ENCODE results near the gene LAMA3. TPM values are rescaled to one million over a fixed set of nuclear protein-coding genes. Genes with fewer than 3 reads are reported as not detected.

Gene LAMA3
- total RNA-seq, 4 donors from 2014 or later: 46.3 to 80.6 (median 67.1) TPM

DNA sequence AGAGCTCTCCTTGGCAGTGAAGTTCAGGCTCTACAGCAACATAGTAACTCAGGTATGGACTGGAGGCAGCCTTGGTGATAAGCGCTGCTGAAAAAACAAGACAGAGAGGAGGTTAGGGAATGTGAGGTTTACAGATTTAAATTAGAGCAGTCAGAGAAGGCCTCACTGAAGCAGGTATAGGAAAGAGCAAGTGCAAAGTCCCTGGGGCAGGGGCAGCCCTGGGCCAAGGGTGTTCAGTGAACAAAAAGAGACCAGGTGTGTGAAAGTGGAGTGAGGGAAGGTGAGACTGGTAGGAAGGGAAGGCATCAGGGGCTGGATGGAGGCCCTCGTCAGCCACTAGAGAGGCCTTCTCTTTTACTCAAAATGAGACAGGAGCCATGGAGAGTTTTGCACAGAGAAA is 89.6 kb downstream of the LAMA3 start:
- TF ChIP-seq CTCF (IDR thresholded peaks at IDR 0.05): no peak
- TF ChIP-seq EP300 (IDR thresholded peaks at IDR 0.05): no peak
- no peak for TF ChIP-seq POLR2A (IDR thresholded peaks at IDR 0.05)
- Histone ChIP-seq H3K4me3 (no peak overlapping the region), H3K27me3 (no peaks in the 10 kb centered on the region), H3K4me1 (peaks cover 0 to 12% (median 4%) of the 10 kb centered on the region in 4 donors), H3K36me3 (peaks cover 0 to 6% (median 0%) of the 10 kb centered on the region in 3 donors), H3K9me3 (no peaks in the 10 kb centered on the region), H3K27ac (peak overlapping the region in 3 of 4 donors; percentile 21 to 63 (median 57))
- DNase-seq (ENCODE audit: low spot score in 2 of 2): no peak
- WGBS, 2 donors: 92 to 98% methylated on average over 2 of the region's 2 CpGs

- WGBS, 2 donors: 29 to 38% methylated on average over 5 of the region's 5 CpGs
- Histone ChIP-seq H3K27me3 (no peaks in the 10 kb centered on the region), H3K9me3 (no peaks in the 10 kb centered on the region), H3K4me1 (peaks cover 0 to 12% (median 4%) of the 10 kb centered on the region in 4 donors), H3K4me3 (no peak overlapping the region), H3K27ac (peak overlapping the region in 2 of 4 donors; percentile 57 to 63), H3K36me3 (peaks cover 0 to 15% (median 0%) of the 10 kb centered on the region in 3 donors)
- no peak for DNase-seq (ENCODE audit: low spot score in 2 of 2)
- no peak for TF ChIP-seq POLR2A (IDR thresholded peaks at IDR 0.05)
- no peak for TF ChIP-seq EP300 (IDR thresholded peaks at IDR 0.05)
- TF ChIP-seq CTCF (IDR thresholded peaks at IDR 0.05): no peak
These were observed 90.5 kb downstream of the LAMA3 start for GRCh38 chr18:23779696-23780303.

DNA sequence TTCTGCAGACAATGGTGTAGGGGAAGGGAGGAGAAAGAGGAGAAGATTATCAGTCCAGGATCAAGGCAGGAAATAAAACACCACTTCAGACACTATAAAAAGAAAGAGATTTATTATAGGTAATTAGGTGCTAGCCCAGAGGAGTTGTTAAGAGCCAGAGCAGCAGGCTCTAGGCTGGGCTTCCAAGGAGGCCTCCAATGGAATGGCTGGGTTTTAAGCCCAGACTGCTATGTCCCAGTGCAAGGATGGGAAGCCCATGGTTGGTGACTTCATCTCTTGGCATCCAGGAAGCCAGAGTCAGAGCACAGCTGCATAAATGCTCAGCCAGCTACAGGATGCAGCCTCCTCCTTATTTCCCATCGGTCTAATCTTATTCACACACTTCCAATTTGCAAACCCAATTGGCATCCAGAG is 95.6 kb downstream of the LAMA3 start:
- no peak overlapping the region for H3K27ac ChIP-seq
- H3K4me3 ChIP-seq: no peak overlapping the region
- H3K4me1 ChIP-seq: peaks cover 0 to 4% (median 1%) of the 10 kb centered on the region in 4 donors
- no peak for DNase-seq (ENCODE audit: low spot score in 2 of 2)
- H3K27me3 ChIP-seq: no peaks in the 10 kb centered on the region
- WGBS, 2 donors: 35 to 38% methylated on average over 1 of the region's 1 CpG
- TF ChIP-seq CTCF (IDR thresholded peaks at IDR 0.05): no peak
- TF ChIP-seq EP300 (IDR thresholded peaks at IDR 0.05): no peak
- TF ChIP-seq POLR2A (IDR thresholded peaks at IDR 0.05): no peak
- peaks cover 0 to 40% (median 0%) of the 10 kb centered on the region in 3 donors for H3K36me3 ChIP-seq
- peaks cover 0 to 16% (median 0%) of the 10 kb centered on the region in 4 donors for H3K9me3 ChIP-seq

DNA sequence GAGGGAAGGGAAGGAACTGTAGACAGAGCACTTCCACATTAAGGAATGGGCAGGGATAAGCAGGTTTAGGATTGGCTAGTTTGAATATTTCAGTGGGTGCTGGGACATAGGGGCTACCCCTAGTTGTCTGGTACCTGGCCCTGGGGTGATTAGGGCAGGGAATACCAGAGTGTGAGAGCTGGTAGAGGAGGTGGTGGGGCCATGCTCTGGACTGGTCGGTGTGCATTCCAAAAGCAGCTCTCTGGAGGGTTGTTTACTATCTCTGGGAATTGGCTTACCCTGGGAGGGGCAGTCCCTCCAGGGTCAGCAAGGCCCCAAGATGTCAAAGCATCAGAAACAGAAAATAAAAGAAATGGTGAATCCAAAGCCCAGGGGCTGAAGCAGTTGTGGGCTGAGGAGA is 103.8 kb downstream of the LAMA3 start:
- no peak for TF ChIP-seq POLR2A (IDR thresholded peaks at IDR 0.05)
- TF ChIP-seq EP300 (IDR thresholded peaks at IDR 0.05): no peak
- no peak for TF ChIP-seq CTCF (IDR thresholded peaks at IDR 0.05)
- Histone ChIP-seq H3K27ac (no peak overlapping the region), H3K4me3 (no peak overlapping the region), H3K9me3 (no peaks in the 10 kb centered on the region), H3K27me3 (no peaks in the 10 kb centered on the region), H3K36me3 (peaks cover 0 to 22% (median 0%) of the 10 kb centered on the region in 3 donors), H3K4me1 (no peaks in the 10 kb centered on the region)
- DNase-seq (ENCODE audit: low spot score in 2 of 2): no peak
- WGBS, 2 donors: 41 to 62% methylated on average over 1 of the region's 1 CpG

GRCh38 chr18:23793985-23794867 is 105.0 kb downstream of the LAMA3 start:
- TF ChIP-seq POLR2A (IDR thresholded peaks at IDR 0.05) (no peak), EP300 (IDR thresholded peaks at IDR 0.05) (no peak), CTCF (IDR thresholded peaks at IDR 0.05) (no peak)

More at GRCh38 chr18:23793985-23794867, 105.0 kb downstream of the LAMA3 start:
- Histone ChIP-seq H3K9me3 (no peaks in the 10 kb centered on the region), H3K4me3 (no peak overlapping the region), H3K36me3 (peaks cover 0 to 22% (median 0%) of the 10 kb centered on the region in 3 donors), H3K27me3 (no peaks in the 10 kb centered on the region), H3K4me1 (no peaks in the 10 kb centered on the region), H3K27ac (no peak overlapping the region)
- no peak for DNase-seq (ENCODE audit: low spot score in 2 of 2)
- 76 to 86% methylated on average over 6 of the region's 6 CpGs for WGBS, 2 donors

All from tibial nerve (tissue), 4 donors.